HG03439 (cell line): ENCODE results near the gene CFH.
"Not testable (repeated sequence)": the region's sequence is repeated elsewhere in the genome, so short reads cannot be mapped to it uniquely, and the experiment has no call there.

Experiments used
- ATAC-seq: cut with Tn5 transposase; IDR thresholded peaks from one replicate; pipeline ENCODE4 v1.9.1; 2021; ENCODE audit warnings: mild to moderate bottlenecking, moderate library complexity; ENCODE audit not compliant: unreplicated experiment

CFH gene

GRCh38 chr1:196651637-196652215 is at the start of gene CFH:
CFH (plus strand) TSS chr1:196652043; CDS start chr1:196652118, 75 bp downstream.
- no peak for ATAC-seq

- ATAC-seq = no peak
Measured at GRCh38 chr1:196603651-196604050, 48.2 kb upstream of the CFH start.

GRCh38 chr1:196607981-196608380 is 43.9 kb upstream of the CFH start:
- no peak for ATAC-seq

- ATAC-seq = no peak
Measured at GRCh38 chr1:196608390-196609369, 43.2 kb upstream of the CFH start, which contains the start of gene KCNT2. KCNT2 (minus strand) TSS chr1:196608440; CDS start chr1:196608309, 131 bp downstream.

GRCh38 chr1:196609370-196609737 is 42.5 kb upstream of the CFH start:
- no peak for ATAC-seq

GRCh38 chr1:196611873-196612272 is 40.0 kb upstream of the CFH start:
- no peak for ATAC-seq

- no peak for ATAC-seq
Measured at GRCh38 chr1:196619721-196620120, 32.1 kb upstream of the CFH start.

- no peak for ATAC-seq
Measured at GRCh38 chr1:196623079-196623478, 28.8 kb upstream of the CFH start.

GRCh38 chr1:196628838-196629237 is 23.0 kb upstream of the CFH start:
- no peak for ATAC-seq

- ATAC-seq = no peak
Measured at GRCh38 chr1:196637606-196638005, 14.2 kb upstream of the CFH start.

- ATAC-seq = no peak
Measured at GRCh38 chr1:196638466-196638865, 13.4 kb upstream of the CFH start.

GRCh38 chr1:196639291-196639690 is 12.6 kb upstream of the CFH start:
- not testable (repeated sequence) for ATAC-seq

GRCh38 chr1:196640976-196641375 is 10.9 kb upstream of the CFH start:
- no peak for ATAC-seq

- ATAC-seq = no peak
Measured at GRCh38 chr1:196649990-196650389, 1.9 kb upstream of the CFH start.

- no peak for ATAC-seq
Measured at GRCh38 chr1:196650403-196650802, 1.4 kb upstream of the CFH start.

- ATAC-seq = no peak
Measured at GRCh38 chr1:196651079-196651478, 764 bp upstream of the CFH start.

- ATAC-seq = no peak
Measured at GRCh38 chr1:196654271-196654670, 2.4 kb downstream of the CFH start.

GRCh38 chr1:196655071-196655470 is 3.2 kb downstream of the CFH start:
- no peak for ATAC-seq

- no peak for ATAC-seq
Measured at GRCh38 chr1:196655494-196655893, 3.7 kb downstream of the CFH start.

GRCh38 chr1:196659471-196659870 is 7.6 kb downstream of the CFH start:
- no peak for ATAC-seq

- no peak for ATAC-seq
Measured at GRCh38 chr1:196660272-196660671, 8.4 kb downstream of the CFH start.

- no peak for ATAC-seq
Measured at GRCh38 chr1:196660852-196661251, 9.0 kb downstream of the CFH start.
